Spleen (tissue), 11 donors: ENCODE results near the gene RLIM. TPM values are rescaled to one million over a fixed set of nuclear protein-coding genes. Genes with fewer than 3 reads are reported as not detected.

Source experiments
- DNase-seq: peaks from one replicate; pipeline ENCODE4 v3.0.0-alpha.2; 2020
- H3K27ac ChIP-seq, 8 donors: fragments of 200-600 bp; sonication (generic) in 7 of 8; 1 replicate in 4 of 8; 2 replicates in 4 of 8; pipeline versions ENCODE4 v1.5.0 to v1.8.0; 2016 to 2021; ENCODE audit warnings: inconsistent platforms in 4 of 8, mild to moderate bottlenecking in 4 of 8, moderate library complexity in 1 of 8
- H3K27me3 ChIP-seq, 7 donors: fragments of 200-600 bp; sonication (generic) in 6 of 7; replicated peaks in 1 of 7; 1 replicate in 4 of 7; 2 replicates in 3 of 7; pipeline versions ENCODE4 v1.5.0 to v1.8.0; 2016 to 2021; ENCODE audit warnings: inconsistent platforms in 3 of 7, mild to moderate bottlenecking in 1 of 7
- H3K36me3 ChIP-seq, 6 donors: fragments of 200-600 bp; sonication (generic) in 5 of 6; 1 replicate in 4 of 6; 2 replicates in 2 of 6; pipeline versions ENCODE4 v1.5.0 to v1.8.0; 2016 to 2021; ENCODE audit warnings: inconsistent platforms in 2 of 6
- H3K4me1 ChIP-seq, 6 donors: fragments of 200-600 bp; sonication (generic) in 5 of 6; 1 replicate in 3 of 6; 2 replicates in 3 of 6; pipeline versions ENCODE4 v1.5.0 to v1.8.0; 2016 to 2021; ENCODE audit warnings: inconsistent platforms in 3 of 6
- H3K4me3 ChIP-seq, 8 donors: fragments of 200-600 bp; sonication (generic) in 7 of 8; 1 replicate in 4 of 8; 2 replicates in 4 of 8; pipeline versions ENCODE4 v1.5.0 to v1.8.0; 2016 to 2021; ENCODE audit warnings: inconsistent platforms in 4 of 8, mild to moderate bottlenecking in 4 of 8, moderate library complexity in 2 of 8
- H3K9me3 ChIP-seq, 8 donors: fragments of 200-600 bp; sonication (generic) in 7 of 8; 1 replicate in 4 of 8; 2 replicates in 4 of 8; pipeline versions ENCODE4 v1.5.0 to v1.8.0; 2016 to 2021; ENCODE audit warnings: inconsistent platforms in 4 of 8
- CTCF ChIP-seq, 11 experiments: fragments of 200-600 bp in 7 of 11; fragments of 450-650 bp in 4 of 11; sonication (generic) in 4 of 11; IDR thresholded peaks in 8 of 11; conservative IDR thresholded peaks in 3 of 11; 1 replicate in 7 of 11; 2 replicates in 4 of 11; pipeline versions ENCODE4 v1.4.0 to v1.8.0; 2016 to 2021; ENCODE audit warnings: antibody characterized with exemption in 11 of 11, inconsistent platforms in 4 of 11, mild to moderate bottlenecking in 1 of 11
- POLR2A ChIP-seq, 3 donors: fragments of 450-650 bp; IDR thresholded peaks; one replicate each; pipeline ENCODE4 v1.5.1; 2017; ENCODE audit warnings: antibody characterized with exemption in 3 of 3, mild to moderate bottlenecking in 1 of 3
- POLR2AphosphoS5 ChIP-seq, 3 donors: sonication (generic); formaldehyde crosslinking; IDR thresholded peaks; one replicate each; pipeline ENCODE4 v1.5.1; 2017; ENCODE audit warnings: antibody characterized with exemption in 3 of 3
- WGBS, 5 donors: extraction: QIAGEN DNeasy Blood & Tissue Kit in 3 of 5; methylation state at CpG; one replicate each; pipeline versions ENCODE4 v1.1.5 to v1.1.7; 2013 to 2018; 5-methylcytosine and 5-hydroxymethylcytosine counted together
- intact Hi-C: fragments of 100-400 bp; cut with DNase I; formaldehyde crosslinking; loops from one replicate; pipeline ENCODE4 v1.15.0; 2023; ENCODE audit warnings: low total_unique reads
- polyA plus RNA-seq, 3 donors: library from polyadenylated mRNA; stranded (reverse); fragments of 200-250 nt; gene quantifications; one replicate each; pipeline ENCODE4 v1.2.1, GENCODE V29; 2013
- total RNA-seq, 7 donors: library from RNA; depleted of rRNA in 3 of 7; stranded (reverse); fragments of >200 nt in 3 of 7; fragmentation: NEBNext Ultra II Directional in 4 of 7; extraction: Animal tissue kit (Norgen Biotek cat#: 25700) in 4 of 7; gene quantifications; one replicate each; pipeline versions ENCODE4 v1.1.0 to v1.2.1, GENCODE V29; 2016 to 2021
- donor health status: healthy with polysubstance abuse.
- donor health status: DM: no; HTN: no; CAD: no; lungs with moderate emphysema.
- donor health status: DM: no; HTN: no; CAD: no.
- donor health status: Bipolar disorder and iron deficiency.
- donor health status: healthy.
- donor health status: DM: no; HTN: no; CAD: no.
- donor health status: DM: yes; HTN: yes; CAD: no.

RLIM gene
- total and polyA plus RNA-seq, 10 donors: 5.1 to 45.6 (median 37.1) TPM

GRCh38 chrX:74578137-74578536, 36.3 kb downstream of the RLIM start:
- no peaks in the 10 kb centered on the region for H3K9me3 ChIP-seq
- intact Hi-C loops: no loop called here
- H3K27me3 ChIP-seq: no peaks in the 10 kb centered on the region
- peaks cover 0 to 8% (median 0%) of the 10 kb centered on the region in 6 donors for H3K36me3 ChIP-seq
- H3K4me1 ChIP-seq: no peaks in the 10 kb centered on the region
- TF ChIP-seq POLR2AphosphoS5 (IDR thresholded peaks at IDR 0.05): no peak
- no peak for TF ChIP-seq CTCF (IDR thresholded peaks at IDR 0.05 in 8 of 11, conservative IDR thresholded peaks at IDR 0.05 in 3 of 11)
- no peak for TF ChIP-seq POLR2A (IDR thresholded peaks at IDR 0.05)
- DNase-seq: no peak
- H3K27ac ChIP-seq: no peak overlapping the region
- WGBS, 5 donors: 78 to 100% (median 84%) methylated on average over 2 to 3 of the region's 3 CpGs
- no peak overlapping the region for H3K4me3 ChIP-seq

GRCh38 chrX:74557378-74557777, 57.0 kb downstream of the RLIM start:
- H3K4me1 ChIP-seq: no peaks in the 10 kb centered on the region
- intact Hi-C loops: loop anchor here (10.0 kb wide), 1 partner anchor 703 kb away; the partner anchor contains the start of gene XIST
- TF ChIP-seq POLR2AphosphoS5 (IDR thresholded peaks at IDR 0.05) (no peak), POLR2A (IDR thresholded peaks at IDR 0.05) (no peak), CTCF (IDR thresholded peaks at IDR 0.05 in 8 of 11, conservative IDR thresholded peaks at IDR 0.05 in 3 of 11) (no peak)
- H3K27ac ChIP-seq: no peak overlapping the region
- H3K4me3 ChIP-seq: no peak overlapping the region
- peaks cover 0 to 20% (median 0%) of the 10 kb centered on the region in 7 donors for H3K27me3 ChIP-seq
- no peaks in the 10 kb centered on the region for H3K36me3 ChIP-seq
- WGBS, 5 donors: 67 to 98% (median 89%) methylated on average over 2 of the region's 2 CpGs
- no peak for DNase-seq
- H3K9me3 ChIP-seq: no peaks in the 10 kb centered on the region

- peaks cover 0 to 7% (median 0%) of the 10 kb centered on the region in 6 donors for H3K4me1 ChIP-seq
- H3K27ac ChIP-seq: no peak overlapping the region
- H3K27me3 ChIP-seq: peaks cover 0 to 15% (median 0%) of the 10 kb centered on the region in 7 donors
- H3K36me3 ChIP-seq: no peaks in the 10 kb centered on the region
- H3K4me3 ChIP-seq: no peak overlapping the region
- no peak for DNase-seq
- intact Hi-C loops: loop anchor here (10.0 kb wide), 1 partner anchor 697 kb away; the partner anchor contains the start of gene XIST
- WGBS, 5 donors: 49 to 64% (median 57%) methylated on average over 2 of the region's 2 CpGs
- TF ChIP-seq POLR2A (IDR thresholded peaks at IDR 0.05): no peak
- no peak for TF ChIP-seq CTCF (IDR thresholded peaks at IDR 0.05 in 8 of 11, conservative IDR thresholded peaks at IDR 0.05 in 3 of 11)
- no peak for TF ChIP-seq POLR2AphosphoS5 (IDR thresholded peaks at IDR 0.05)
- H3K9me3 ChIP-seq: no peaks in the 10 kb centered on the region
Measured at GRCh38 chrX:74551934-74552333, 62.5 kb downstream of the RLIM start.

- H3K4me3 ChIP-seq: peak overlapping the region in 2 of 8 donors; percentile 10 to 12
- 12 to 56% (median 19%) methylated on average over 10 to 24 of the region's 24 CpGs for WGBS, 5 donors
- intact Hi-C loops: loop anchor here (10.0 kb wide), 1 partner anchor 696 kb away; the partner anchor contains the start of gene XIST
- peaks cover 0 to 7% (median 0%) of the 10 kb centered on the region in 6 donors for H3K4me1 ChIP-seq
- H3K27me3 ChIP-seq: peaks cover 0 to 15% (median 0%) of the 10 kb centered on the region in 7 donors
- H3K36me3 ChIP-seq: no peaks in the 10 kb centered on the region
- H3K27ac ChIP-seq: peak overlapping the region in 2 of 8 donors; percentile 10 to 16
- peak; percentile 93 to 99 (median 94) for TF ChIP-seq CTCF (IDR thresholded peaks at IDR 0.05 in 8 of 11, conservative IDR thresholded peaks at IDR 0.05 in 3 of 11)
- TF ChIP-seq POLR2AphosphoS5 (IDR thresholded peaks at IDR 0.05): peak; percentile 35 to 65 (median 56)
- no peak for TF ChIP-seq POLR2A (IDR thresholded peaks at IDR 0.05)
- H3K9me3 ChIP-seq: no peaks in the 10 kb centered on the region
- peak; percentile 95 for DNase-seq
Measured at GRCh38 chrX:74550295-74550802, 64.1 kb downstream of the RLIM start.
